H1 (cell line): ENCODE results near the gene LCMT1.

ENCODE experiments used
- EGR1 ChIP-seq: IDR thresholded peaks from 2 replicates; pipeline ENCODE4 v1.6.1; 2011; ENCODE audit warnings: low read depth, low read length, borderline replicate concordance
- EP300 ChIP-seq, 2 experiments: IDR thresholded peaks; 1 replicate in 1 of 2; 2 replicates in 1 of 2; pipeline ENCODE4 v1.6.1; 2011 to 2012; ENCODE audit warnings: low read depth in 2 of 2, low read length in 2 of 2, mild to moderate bottlenecking in 2 of 2, borderline replicate concordance in 1 of 2, inconsistent platforms in 1 of 2, moderate library complexity in 1 of 2
- EZH2 ChIP-seq: fragments of 200-600 bp; sonication (generic); IDR thresholded peaks from 2 replicates; pipeline ENCODE4 v1.7.1; 2012; ENCODE audit warnings: low read depth, mild to moderate bottlenecking, moderate library complexity, low read length, inconsistent platforms; ENCODE audit not compliant: severe bottlenecking
- JUN ChIP-seq: IDR thresholded peaks from 2 replicates; pipeline ENCODE4 v1.6.1; 2011; ENCODE audit warnings: low read depth, mild to moderate bottlenecking, improper control_type of control experiment, low read length
- RAD21 ChIP-seq, 2 experiments: IDR thresholded peaks in 1 of 2; conservative IDR thresholded peaks in 1 of 2; 2 replicates each; pipeline ENCODE4 v1.6.1; 2011; ENCODE audit warnings: low read depth in 2 of 2, low read length in 2 of 2, improper control_type of control experiment in 1 of 2, inconsistent platforms in 1 of 2, mild to moderate bottlenecking in 1 of 2, moderate library complexity in 1 of 2
- SIN3A ChIP-seq, 2 experiments: IDR thresholded peaks in 1 of 2; conservative IDR thresholded peaks in 1 of 2; 2 replicates each; pipeline ENCODE4 v1.6.1; 2011 to 2012; ENCODE audit warnings: low read length in 2 of 2, improper control_type of control experiment in 1 of 2, low read depth in 1 of 2, mild to moderate bottlenecking in 1 of 2
- SIRT6 ChIP-seq: IDR thresholded peaks from one replicate; pipeline ENCODE4 v1.7.1; 2012; ENCODE audit warnings: low read length, inconsistent platforms
- SIX5 ChIP-seq: IDR thresholded peaks from 2 replicates; pipeline ENCODE4 v1.6.1; 2011; ENCODE audit warnings: mild to moderate bottlenecking, low read depth, low read length
- TF ChIP-seq, protein P1 (sequence below), 3 experiments: IDR thresholded peaks; 1 replicate in 2 of 3; 2 replicates in 1 of 3; pipeline versions ENCODE4 v1.5.1 to v1.6.1; 2011; ENCODE audit warnings: low read length in 3 of 3, mild to moderate bottlenecking in 3 of 3, inconsistent platforms in 2 of 3, low read depth in 1 of 3, moderate library complexity in 1 of 3; ENCODE audit not compliant: insufficient read depth in 1 of 3; ENCODE audit errors: control extremely low read depth in 1 of 3

DNA sequence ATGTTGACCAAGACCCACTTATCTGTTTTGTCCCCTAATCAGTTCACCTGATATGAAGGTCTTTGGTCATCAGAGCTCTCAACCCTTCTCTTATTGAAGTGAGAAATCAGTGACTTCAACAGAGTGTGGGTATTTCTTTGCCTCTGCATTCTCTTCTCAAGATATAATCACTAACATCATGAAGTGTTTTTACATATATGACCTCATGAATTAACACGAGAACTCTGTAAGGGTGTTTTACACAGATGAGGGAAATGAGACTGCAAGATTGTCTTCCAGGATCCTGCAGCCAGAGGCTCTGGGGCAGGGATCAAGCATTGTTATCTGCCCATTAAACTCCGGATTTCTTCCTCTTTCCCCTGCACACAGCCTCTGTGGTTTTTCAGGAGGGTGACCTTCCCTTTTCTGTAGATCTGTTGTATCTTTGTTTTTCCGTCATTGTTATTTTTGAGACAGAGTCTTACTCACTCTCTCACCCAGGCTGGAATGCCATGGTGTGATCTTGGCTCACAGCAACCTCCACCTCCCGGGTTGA is 22.7 kb downstream of the LCMT1 start:
- TF ChIP-seq SIN3A (conservative IDR thresholded peaks at IDR 0.05 in 1 of 2, IDR thresholded peaks at IDR 0.05 in 1 of 2; ENCODE audit: low read depth in 1 of 2, low read length in 2 of 2) = no peak
- no peak for TF ChIP-seq JUN
- TF ChIP-seq EGR1 = no peak
- TF ChIP-seq, protein P1, sequence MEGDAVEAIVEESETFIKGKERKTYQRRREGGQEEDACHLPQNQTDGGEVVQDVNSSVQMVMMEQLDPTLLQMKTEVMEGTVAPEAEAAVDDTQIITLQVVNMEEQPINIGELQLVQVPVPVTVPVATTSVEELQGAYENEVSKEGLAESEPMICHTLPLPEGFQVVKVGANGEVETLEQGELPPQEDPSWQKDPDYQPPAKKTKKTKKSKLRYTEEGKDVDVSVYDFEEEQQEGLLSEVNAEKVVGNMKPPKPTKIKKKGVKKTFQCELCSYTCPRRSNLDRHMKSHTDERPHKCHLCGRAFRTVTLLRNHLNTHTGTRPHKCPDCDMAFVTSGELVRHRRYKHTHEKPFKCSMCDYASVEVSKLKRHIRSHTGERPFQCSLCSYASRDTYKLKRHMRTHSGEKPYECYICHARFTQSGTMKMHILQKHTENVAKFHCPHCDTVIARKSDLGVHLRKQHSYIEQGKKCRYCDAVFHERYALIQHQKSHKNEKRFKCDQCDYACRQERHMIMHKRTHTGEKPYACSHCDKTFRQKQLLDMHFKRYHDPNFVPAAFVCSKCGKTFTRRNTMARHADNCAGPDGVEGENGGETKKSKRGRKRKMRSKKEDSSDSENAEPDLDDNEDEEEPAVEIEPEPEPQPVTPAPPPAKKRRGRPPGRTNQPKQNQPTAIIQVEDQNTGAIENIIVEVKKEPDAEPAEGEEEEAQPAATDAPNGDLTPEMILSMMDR (IDR thresholded peaks at IDR 0.05; ENCODE audit: control extremely low read depth in 1 of 3, insufficient read depth in 1 of 3, low read depth in 1 of 3, low read length in 3 of 3) = no peak
- TF ChIP-seq RAD21 (IDR thresholded peaks at IDR 0.05 in 1 of 2, conservative IDR thresholded peaks at IDR 0.05 in 1 of 2; ENCODE audit: low read depth in 2 of 2, low read length in 2 of 2) = no peak
- TF ChIP-seq EZH2 = no peak
- TF ChIP-seq SIX5 = no peak
- TF ChIP-seq EP300 (IDR thresholded peaks at IDR 0.05; ENCODE audit: borderline replicate concordance in 1 of 2, low read depth in 2 of 2, low read length in 2 of 2) = no peak
- TF ChIP-seq SIRT6 = no peak
